Suprapubic skin (tissue), 4 donors: ENCODE data around the gene WFIKKN1. TPM values are rescaled to one million over a fixed set of nuclear protein-coding genes. Genes with fewer than 3 reads are reported as not detected.

Experiments used
- DNase-seq, 2 donors: peaks; one replicate each; pipeline ENCODE4 v3.0.0-alpha.2; 2019; ENCODE audit warnings: low spot score in 2 of 2
- H3K27ac ChIP-seq: fragments of 200-600 bp; sonication (generic); one replicate; pipeline ENCODE4 v1.5.1; 2019
- H3K27me3 ChIP-seq: fragments of 200-600 bp; sonication (generic); one replicate; pipeline ENCODE4 v1.5.1; 2019
- H3K36me3 ChIP-seq: fragments of 200-600 bp; sonication (generic); one replicate; pipeline ENCODE4 v1.5.1; 2019
- H3K4me1 ChIP-seq: fragments of 200-600 bp; sonication (generic); one replicate; pipeline ENCODE4 v1.5.1; 2019
- H3K4me3 ChIP-seq: fragments of 200-600 bp; sonication (generic); one replicate; pipeline ENCODE4 v1.5.1; 2019; ENCODE audit warnings: mild to moderate bottlenecking
- H3K9me3 ChIP-seq: fragments of 200-600 bp; sonication (generic); one replicate; pipeline ENCODE4 v1.5.1; 2019
- EP300 ChIP-seq: sonication (generic); formaldehyde crosslinking; IDR thresholded peaks from one replicate; pipeline ENCODE4 v1.6.1; 2017; ENCODE audit warnings: antibody characterized with exemption
- POLR2A ChIP-seq, 2 donors: fragments of 450-650 bp; IDR thresholded peaks; one replicate each; pipeline ENCODE4 v1.6.1; 2017; ENCODE audit warnings: antibody characterized with exemption in 2 of 2, mild to moderate bottlenecking in 2 of 2, moderate library complexity in 2 of 2
- POLR2AphosphoS5 ChIP-seq, 3 donors: sonication (generic); formaldehyde crosslinking; IDR thresholded peaks; one replicate each; pipeline ENCODE4 v1.6.1; 2017; ENCODE audit warnings: antibody characterized with exemption in 3 of 3
- WGBS: methylation state at CpG from one replicate; pipeline ENCODE4 v1.1.5; 2018; 5-methylcytosine and 5-hydroxymethylcytosine counted together
- total RNA-seq, 4 donors: library from RNA; depleted of rRNA; stranded (reverse); fragments of >200 nt; gene quantifications; one replicate each; pipeline ENCODE4 v1.1.0, GENCODE V29; 2016
- TF ChIP-seq, protein P1 (sequence below), 2 donors: fragments of 200-600 bp in 1 of 2; fragments of 450-650 bp in 1 of 2; sonication (generic) in 1 of 2; IDR thresholded peaks; one replicate each; pipeline ENCODE4 v1.5.1; 2016 to 2019; ENCODE audit warnings: antibody characterized with exemption in 2 of 2, mild to moderate bottlenecking in 1 of 2, moderate library complexity in 1 of 2

Gene WFIKKN1
- total RNA-seq, 4 donors from 2014 or later = 1.2 to 12.6 (median 4.6) TPM

DNA sequence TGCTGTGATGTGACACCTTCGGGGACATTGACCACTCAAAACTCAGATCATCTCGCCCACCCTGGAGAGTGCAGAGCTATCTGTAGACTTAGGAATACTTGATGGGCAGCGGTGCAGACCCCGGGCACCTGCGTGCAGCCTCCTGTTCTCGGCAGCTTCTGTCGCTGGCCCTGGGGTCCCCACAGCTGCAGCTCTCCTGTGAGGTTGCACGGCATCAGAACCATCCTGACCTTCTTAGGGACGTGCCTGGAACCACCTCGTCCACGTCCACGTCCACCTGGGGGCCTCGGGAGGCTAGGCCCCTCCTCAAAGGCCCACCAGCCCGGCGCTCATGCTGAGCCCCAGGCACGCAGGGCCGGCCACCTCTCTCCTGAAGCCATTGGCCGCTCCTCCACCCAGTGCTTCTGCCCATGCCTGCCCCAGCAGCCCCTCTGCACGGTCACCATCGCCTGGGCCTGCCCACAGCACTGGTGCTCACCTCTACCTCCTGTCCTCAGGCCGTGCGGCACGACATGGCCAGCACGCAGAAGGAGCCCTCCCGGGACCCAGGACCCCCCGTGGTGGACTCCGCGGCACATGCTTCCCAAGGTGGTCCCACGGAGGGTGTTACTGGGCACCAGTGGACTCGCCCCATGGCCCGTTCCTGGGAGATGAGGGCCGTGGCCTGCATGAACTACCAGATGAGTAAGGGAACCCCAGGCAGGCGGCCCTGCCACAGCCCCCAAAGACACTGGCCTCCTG lies 2.3 kb upstream of the WFIKKN1 start:
- Histone ChIP-seq H3K4me1 (peaks cover 29% of the 10 kb centered on the region), H3K9me3 (no peaks in the 10 kb centered on the region), H3K27me3 (no peaks in the 10 kb centered on the region), H3K27ac (no peak overlapping the region), H3K36me3 (peaks cover 45% of the 10 kb centered on the region), H3K4me3 (no peak overlapping the region)
- WGBS = 86% methylated on average over 33 of the region's 33 CpGs
- DNase-seq = peak in 1 of 2 donors; percentile 64
- TF ChIP-seq POLR2AphosphoS5 (IDR thresholded peaks at IDR 0.05) (no peak), EP300 (no peak), POLR2A (IDR thresholded peaks at IDR 0.05) (no peak)
- TF ChIP-seq, protein P1, sequence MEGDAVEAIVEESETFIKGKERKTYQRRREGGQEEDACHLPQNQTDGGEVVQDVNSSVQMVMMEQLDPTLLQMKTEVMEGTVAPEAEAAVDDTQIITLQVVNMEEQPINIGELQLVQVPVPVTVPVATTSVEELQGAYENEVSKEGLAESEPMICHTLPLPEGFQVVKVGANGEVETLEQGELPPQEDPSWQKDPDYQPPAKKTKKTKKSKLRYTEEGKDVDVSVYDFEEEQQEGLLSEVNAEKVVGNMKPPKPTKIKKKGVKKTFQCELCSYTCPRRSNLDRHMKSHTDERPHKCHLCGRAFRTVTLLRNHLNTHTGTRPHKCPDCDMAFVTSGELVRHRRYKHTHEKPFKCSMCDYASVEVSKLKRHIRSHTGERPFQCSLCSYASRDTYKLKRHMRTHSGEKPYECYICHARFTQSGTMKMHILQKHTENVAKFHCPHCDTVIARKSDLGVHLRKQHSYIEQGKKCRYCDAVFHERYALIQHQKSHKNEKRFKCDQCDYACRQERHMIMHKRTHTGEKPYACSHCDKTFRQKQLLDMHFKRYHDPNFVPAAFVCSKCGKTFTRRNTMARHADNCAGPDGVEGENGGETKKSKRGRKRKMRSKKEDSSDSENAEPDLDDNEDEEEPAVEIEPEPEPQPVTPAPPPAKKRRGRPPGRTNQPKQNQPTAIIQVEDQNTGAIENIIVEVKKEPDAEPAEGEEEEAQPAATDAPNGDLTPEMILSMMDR (IDR thresholded peaks at IDR 0.05) = no peak

DNA sequence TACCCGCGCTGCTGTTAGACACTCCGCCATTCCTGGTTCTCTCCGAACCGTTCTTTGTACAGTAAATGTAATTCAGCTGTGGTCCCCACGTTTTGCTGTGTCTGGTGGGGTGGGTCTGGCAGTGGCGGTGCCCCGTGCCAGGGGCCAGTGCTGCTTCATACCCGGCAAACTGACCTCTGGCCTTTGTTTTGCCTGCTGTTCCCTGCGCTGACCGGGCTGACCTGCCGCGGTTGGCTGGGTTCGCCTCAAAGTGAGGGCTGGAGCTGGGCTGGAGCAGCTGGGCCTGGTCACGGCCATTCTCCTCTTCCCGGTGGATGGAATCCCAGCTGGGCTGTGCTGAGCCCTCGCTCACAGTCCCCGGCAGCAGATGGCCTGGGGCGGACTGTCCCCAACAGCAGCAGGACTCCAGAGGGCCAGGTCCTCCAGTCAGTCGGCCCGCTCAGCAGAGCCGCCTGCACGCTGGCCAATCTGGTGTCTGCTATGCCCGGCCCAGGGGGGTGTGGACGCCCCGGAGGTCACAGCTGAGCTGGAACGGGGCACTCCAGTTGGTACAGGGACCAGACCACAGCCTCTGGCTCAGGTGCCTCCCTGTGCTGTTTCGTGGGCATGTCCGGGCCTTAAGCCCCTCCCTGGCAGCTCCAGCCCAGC lies 1.5 kb upstream of the WFIKKN1 start:
- peaks cover 53% of the 10 kb centered on the region for H3K36me3 ChIP-seq
- H3K27ac ChIP-seq = no peak overlapping the region
- no peaks in the 10 kb centered on the region for H3K9me3 ChIP-seq
- no peak for TF ChIP-seq EP300
- TF ChIP-seq, protein P1 (IDR thresholded peaks at IDR 0.05) = no peak
- TF ChIP-seq POLR2AphosphoS5 (IDR thresholded peaks at IDR 0.05) = no peak
- TF ChIP-seq POLR2A (IDR thresholded peaks at IDR 0.05) = no peak
- peaks cover 29% of the 10 kb centered on the region for H3K4me1 ChIP-seq
- no peak overlapping the region for H3K4me3 ChIP-seq
- DNase-seq = peak in 1 of 2 donors; percentile 63
- H3K27me3 ChIP-seq = no peaks in the 10 kb centered on the region
- WGBS = 77% methylated on average over 16 of the region's 29 CpGs

DNA sequence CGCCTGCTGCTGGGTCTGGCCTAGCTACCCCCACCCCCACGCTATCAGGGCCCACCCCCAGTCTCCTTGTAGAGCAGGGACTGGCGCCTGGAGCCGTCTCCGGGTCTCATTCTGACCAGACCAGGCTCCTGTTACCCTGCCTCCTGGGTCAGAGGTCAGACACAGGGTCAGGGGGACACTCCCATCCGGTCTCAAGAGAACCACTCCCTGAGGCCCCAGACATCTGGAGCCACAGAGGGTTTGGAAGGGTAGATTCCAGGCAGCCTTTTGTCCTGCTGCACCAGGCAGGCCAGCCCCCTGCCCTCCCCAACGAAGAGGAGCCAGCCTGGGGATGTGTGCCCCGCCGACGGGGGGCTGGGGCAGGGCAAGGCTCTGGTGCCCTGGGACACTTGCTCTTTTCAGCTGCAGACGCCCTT lies 944 bp upstream of the WFIKKN1 start:
- no peak for DNase-seq
- Histone ChIP-seq H3K4me1 (peaks cover 31% of the 10 kb centered on the region), H3K4me3 (no peak overlapping the region), H3K27me3 (no peaks in the 10 kb centered on the region), H3K27ac (no peak overlapping the region), H3K9me3 (no peaks in the 10 kb centered on the region), H3K36me3 (peaks cover 56% of the 10 kb centered on the region)
- no CpG with 5 or more reads among the region's 11 CpGs for WGBS
- no peak for TF ChIP-seq EP300
- TF ChIP-seq, protein P1 (IDR thresholded peaks at IDR 0.05) = no peak
- no peak for TF ChIP-seq POLR2AphosphoS5 (IDR thresholded peaks at IDR 0.05)
- no peak for TF ChIP-seq POLR2A (IDR thresholded peaks at IDR 0.05)

DNA sequence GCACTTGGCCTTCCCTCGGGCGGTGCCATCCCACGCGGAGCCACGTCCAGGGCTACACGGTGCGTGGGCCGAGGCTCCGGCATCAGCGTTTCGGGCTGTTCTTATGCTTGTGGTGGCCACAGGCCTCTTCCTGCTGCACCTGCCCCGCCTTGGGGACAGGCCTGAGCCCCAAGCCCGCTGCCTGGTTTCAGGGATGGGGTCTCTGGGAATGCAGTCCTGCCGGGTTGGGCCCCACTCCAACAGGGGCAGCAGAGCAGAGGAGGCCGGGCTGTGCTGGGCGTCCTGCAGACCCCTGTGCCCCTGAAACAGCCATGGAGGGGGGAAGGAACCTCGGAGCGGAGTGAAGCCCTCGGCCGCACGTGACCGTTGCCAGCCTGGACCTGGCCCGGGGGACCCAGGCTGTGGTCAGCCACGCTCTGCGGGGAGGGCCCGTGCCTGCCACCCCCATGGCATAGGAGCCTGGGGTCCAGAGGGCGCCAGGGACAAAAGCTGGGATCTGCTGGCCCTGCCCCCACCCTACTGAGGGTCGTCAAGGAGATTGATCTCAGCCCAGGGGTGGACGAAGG lies 453 bp upstream of the WFIKKN1 start:
- Histone ChIP-seq H3K9me3 (no peaks in the 10 kb centered on the region), H3K27ac (no peak overlapping the region), H3K27me3 (no peaks in the 10 kb centered on the region), H3K4me1 (peaks cover 36% of the 10 kb centered on the region), H3K36me3 (peaks cover 55% of the 10 kb centered on the region), H3K4me3 (no peak overlapping the region)
- DNase-seq = peak in 1 of 2 donors; percentile 66
- WGBS = 35% methylated on average over 6 of the region's 29 CpGs
- no peak for TF ChIP-seq POLR2AphosphoS5 (IDR thresholded peaks at IDR 0.05)
- TF ChIP-seq EP300 = no peak
- TF ChIP-seq POLR2A (IDR thresholded peaks at IDR 0.05) = no peak
- TF ChIP-seq, protein P1 (IDR thresholded peaks at IDR 0.05) = no peak

DNA sequence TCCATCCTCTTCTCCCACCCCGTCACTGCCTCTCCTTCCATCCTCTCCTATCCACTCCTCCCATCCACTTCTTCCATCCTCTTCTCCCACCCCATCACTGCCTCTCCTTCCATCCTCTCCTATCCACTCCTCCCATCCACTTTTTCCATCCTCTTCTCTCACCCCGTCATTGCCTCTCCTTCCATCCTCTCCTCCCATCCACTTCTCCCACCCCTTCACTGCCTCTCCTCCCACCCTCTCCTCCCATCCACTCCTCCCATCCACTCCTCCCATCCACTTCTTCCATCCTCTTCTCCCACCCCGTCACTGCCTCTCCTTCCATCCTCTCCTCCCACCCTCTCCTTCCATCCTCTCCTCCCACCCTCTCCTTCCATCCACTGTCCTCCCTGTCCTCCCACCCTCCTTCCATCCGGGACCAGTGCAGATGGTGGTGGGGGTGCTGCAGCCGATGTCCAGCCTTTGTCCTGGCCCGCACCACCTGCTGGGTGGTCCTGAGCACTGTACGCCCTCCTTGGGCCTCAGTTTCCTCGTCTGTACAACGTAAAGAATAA lies 1.1 kb downstream of the WFIKKN1 start:
- no peak for DNase-seq
- 57% methylated on average over 9 of the region's 9 CpGs for WGBS
- no peak overlapping the region for H3K27ac ChIP-seq

More for the DNA sequence above, 1.1 kb downstream of the WFIKKN1 start:
- TF ChIP-seq, protein P1 (IDR thresholded peaks at IDR 0.05) = no peak
- TF ChIP-seq EP300 = no peak
- TF ChIP-seq POLR2A (IDR thresholded peaks at IDR 0.05) = no peak
- no peak for TF ChIP-seq POLR2AphosphoS5 (IDR thresholded peaks at IDR 0.05)
- H3K9me3 ChIP-seq = no peaks in the 10 kb centered on the region
- no peak overlapping the region for H3K4me3 ChIP-seq
- no peaks in the 10 kb centered on the region for H3K27me3 ChIP-seq
- peaks cover 40% of the 10 kb centered on the region for H3K36me3 ChIP-seq
- peaks cover 41% of the 10 kb centered on the region for H3K4me1 ChIP-seq
